Activated CD4-positive, alpha-beta T cell treated with anti-CD3 and anti-CD28 coated beads, Interleukin-2, amount 50 U/mL, for 16 hours (primary cell): ENCODE data around the gene PCBP3.

Experiments used
- DNase-seq: peaks from one replicate; pipeline ENCODE4 v3.0.0-alpha.2; 2020

Gene PCBP3

DNA sequence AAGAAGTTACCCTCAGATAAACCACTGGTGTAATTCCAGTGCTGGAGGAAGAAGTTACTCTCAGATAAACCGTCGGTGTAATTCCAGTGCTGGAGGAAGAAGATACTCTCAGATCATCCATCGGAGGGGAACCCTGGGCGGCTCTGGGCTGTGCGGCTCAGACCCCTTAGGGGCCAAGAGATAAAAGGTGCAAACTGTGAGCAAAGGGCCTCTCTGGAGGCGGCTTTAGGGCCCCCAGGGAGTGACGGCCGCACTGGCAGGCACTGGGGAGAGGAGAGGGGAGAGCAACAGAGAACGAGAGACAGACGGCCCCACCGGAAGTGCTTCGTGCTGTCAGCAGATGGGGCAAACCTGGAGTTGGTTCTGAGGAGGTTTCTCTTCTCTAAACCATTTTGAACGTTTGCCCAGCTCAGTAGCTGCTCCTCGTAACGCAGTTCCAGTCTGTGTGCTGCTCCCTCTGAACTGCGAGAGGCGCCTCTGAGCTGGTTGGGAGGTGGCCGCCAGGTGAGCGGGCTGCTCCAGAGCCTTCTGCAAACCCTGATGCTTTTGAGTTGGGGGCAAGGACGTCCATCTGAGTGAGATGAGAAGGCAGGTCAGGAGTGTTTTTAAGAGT lies 275.4 kb downstream of the PCBP3 start:
- DNase-seq: no peak

DNA sequence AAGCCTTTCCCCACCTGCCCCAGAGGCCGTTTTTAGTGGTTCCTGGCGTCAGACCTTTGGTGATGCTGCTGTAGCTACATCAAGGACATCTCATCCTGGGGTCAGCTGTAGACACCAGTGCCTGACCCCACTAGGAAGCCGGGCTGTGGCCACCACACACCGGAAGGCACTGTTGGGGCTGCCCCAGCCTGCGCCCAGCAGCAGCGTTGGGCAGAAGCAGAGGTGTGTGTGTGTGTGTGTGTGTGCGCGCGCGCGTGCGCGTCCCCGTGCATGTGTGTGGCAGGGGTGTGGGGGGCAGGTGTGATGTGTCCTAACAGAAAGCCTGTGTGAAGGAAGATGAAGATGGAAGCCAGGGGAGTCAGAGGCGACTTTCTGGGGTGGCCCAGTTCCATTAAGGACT lies 276.1 kb downstream of the PCBP3 start:
- no peak for DNase-seq

DNA sequence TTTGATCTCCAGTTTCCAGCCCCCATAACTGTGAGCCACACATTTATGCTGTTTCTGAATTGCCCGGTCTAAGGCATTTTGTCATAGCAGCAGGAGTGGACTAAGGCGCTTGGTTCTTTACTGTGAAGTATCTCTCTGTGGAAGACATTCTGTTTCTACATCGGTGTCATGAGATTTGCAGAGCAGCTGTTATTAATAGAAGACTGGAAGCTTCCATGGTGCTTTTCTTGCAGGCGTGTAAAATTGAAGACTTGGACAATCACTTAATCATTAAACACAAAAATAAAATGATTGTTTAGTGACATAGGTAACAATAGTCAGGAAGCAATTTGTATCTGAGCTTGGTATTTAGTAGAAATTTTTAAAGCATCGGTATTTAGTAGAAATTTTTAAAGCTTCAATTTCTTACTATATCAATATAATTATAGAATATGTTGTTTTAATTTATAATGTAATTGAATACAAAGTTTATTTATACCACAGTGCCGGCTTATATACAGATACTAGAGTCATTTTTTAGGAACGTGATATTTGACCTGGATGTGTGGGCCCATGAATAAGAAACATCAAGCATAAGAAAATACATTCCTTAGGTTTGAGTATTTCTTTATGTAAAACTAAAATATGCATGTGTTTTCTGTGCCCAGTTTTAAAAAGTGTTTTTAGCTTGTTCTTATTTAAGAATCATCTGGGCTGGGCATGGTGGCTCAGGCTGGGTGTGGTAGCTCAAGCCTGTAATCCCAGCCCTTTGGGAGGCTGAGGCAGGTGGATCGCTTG lies 277.5 kb downstream of the PCBP3 start:
- no peak for DNase-seq

DNA sequence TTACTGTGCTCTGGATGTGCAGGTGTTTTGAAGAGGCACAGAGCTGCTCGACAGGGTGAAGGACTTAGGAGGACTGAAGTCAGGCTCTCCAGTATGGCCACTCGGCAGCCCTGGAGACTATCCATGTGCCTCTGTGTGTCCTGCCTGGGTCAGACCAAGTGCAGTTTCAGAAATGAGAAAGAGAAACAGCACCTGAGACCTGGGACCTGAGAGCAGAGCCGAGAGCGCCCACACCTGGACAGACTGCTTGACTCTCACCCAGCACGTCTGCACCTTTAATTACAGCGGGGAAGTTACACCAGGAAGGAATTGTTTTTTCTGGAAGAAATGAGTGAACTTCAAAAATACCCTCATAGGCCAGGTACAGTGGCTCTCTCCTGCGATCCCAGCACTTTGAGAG lies 278.4 kb downstream of the PCBP3 start:
- DNase-seq: no peak

DNA sequence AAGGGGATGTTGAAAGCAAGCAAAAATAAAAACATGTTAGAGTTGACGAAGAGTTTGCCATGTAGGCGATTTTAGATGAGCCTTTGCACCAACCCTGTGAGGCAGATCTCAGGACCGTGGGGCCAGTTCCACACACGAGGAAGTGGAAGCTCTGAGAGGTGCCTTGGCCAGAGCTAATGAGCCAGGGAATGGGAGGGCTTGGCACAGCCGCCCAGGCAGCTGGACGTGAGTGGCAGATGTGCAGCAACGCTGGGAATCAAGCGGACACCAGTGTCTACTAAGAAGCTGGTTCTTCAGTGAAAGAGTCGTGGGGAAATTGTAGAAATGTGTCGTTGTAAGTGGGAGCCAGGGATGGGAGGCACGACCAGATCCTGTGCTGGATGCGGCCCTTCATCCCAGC lies 279.1 kb downstream of the PCBP3 start:
- DNase-seq: no peak

DNA sequence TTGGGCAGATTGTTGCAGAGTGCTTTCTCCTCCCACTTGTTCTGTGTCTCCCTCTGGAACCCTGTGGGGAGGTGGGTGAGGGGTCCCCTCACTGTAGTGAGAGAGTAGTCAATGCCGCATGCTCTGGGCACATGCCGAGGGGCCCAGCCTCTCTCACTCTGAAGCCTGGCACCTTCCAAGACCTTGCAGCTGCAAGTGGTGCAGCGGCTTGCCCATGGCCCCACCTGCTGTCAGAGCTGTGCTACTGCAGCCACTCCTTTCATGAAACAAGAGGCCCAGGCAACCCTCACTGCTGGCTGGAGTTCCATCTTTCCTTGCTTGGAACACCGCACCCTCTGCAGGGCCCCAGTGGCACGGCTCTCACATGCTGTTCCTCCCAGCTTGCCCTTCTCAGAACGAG lies 279.6 kb downstream of the PCBP3 start:
- DNase-seq: peak; percentile 14

DNA sequence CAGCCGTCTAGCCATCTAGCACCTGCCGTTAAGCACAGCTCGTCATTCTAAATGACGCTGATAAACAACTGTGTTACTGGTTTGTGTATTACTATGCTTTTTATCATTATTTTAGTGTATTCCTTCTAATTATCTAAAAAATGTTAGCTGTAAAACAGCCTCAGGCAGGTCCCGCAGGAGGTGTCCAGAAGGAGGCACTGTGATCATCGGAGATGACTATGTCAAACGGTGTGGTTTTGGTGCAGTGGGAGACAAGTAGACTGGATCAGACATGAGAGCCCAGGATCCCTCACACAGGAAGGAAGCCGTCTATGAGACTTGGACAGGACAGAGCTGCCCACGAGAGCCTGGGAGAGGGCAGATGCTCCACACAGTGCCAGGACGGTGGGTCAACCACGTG lies 282.8 kb downstream of the PCBP3 start:
- DNase-seq: no peak

DNA sequence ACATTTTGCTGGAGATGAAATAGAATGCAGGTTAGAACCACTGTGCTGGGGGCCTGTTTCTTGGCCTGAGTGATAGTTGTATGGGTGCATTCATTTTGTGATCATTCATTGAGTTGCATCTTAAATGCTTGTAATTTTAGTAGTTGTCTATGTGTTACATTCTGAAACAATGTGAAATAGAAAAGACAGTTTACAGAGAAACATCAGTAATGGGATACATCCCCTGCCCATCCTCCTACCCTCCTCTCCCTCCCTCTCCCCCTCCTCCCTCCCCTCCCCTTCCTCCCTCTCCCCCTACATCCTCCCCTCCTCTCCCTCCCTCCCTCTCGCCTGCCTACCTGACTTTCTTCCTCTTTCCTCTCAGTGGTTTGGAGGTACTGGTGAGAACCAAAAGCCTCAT lies 283.5 kb downstream of the PCBP3 start:
- no peak for DNase-seq

DNA sequence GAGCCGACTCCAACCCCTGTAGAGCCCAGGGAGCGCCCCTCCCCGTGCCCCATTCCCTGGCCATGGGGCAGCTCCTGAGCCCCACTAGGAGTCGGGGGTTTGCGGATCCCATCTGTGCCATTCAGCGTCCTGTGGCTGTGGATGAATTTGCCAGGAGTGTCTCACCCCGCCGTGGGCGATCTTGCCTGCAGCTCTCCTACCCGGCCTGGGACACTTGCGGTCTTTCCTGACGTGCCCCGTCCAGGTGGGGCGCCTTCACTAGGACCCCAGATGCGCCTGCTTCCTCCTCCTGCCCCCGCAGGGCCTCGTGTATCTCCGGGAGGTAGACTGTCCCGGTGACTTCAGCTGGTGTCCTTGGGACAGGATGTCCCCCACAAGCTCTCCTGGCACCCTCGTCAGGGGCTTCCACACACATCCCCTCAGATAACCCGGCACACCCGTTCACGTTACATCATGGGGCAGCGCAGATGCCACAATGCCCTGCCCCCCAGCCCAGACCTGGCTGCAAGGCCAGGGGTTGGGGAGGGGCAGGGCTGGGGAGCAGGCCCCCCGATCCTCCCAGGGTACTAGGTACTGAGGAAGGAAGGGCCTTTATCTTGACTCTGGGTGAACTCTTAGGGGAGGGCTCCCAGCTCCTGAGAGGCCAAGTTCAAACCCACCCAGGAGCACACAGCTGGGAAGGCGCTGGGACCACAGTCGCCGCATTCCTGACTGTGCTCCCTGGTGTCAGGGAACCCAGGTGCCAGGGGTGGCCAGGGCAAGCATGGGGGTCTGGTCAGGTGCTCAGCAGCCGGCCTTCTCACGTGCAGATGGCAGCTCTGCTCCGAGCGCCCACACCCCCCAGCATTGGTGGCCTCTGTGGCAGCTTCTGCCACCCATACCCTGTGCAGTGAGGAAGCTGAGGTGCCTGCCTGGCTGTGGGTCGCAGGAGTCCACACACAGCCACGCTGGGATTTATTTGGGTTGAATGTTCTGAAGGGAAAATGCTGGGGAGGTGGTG lies 284.6 kb downstream of the PCBP3 start:
- no peak for DNase-seq

DNA sequence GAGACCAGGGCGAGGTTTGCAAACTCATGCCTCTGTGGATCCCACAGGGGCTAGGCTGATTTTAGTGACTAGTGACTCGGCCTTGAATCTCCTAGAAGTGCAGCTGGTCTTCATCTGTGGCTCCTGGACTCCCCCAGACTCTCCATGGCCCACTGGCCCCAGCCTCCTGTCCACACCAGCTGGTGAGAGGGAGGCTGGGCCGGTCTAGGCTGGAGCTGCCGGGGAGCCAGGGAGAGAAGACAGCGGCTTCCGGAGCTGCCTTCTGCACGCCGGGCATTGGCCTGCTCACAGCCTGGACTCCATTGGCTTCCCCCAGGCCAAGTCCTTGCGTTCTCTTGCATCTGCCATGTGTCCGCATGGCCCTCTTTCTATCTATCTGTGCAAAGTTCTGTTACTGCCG lies 285.9 kb downstream of the PCBP3 start:
- DNase-seq: no peak

DNA sequence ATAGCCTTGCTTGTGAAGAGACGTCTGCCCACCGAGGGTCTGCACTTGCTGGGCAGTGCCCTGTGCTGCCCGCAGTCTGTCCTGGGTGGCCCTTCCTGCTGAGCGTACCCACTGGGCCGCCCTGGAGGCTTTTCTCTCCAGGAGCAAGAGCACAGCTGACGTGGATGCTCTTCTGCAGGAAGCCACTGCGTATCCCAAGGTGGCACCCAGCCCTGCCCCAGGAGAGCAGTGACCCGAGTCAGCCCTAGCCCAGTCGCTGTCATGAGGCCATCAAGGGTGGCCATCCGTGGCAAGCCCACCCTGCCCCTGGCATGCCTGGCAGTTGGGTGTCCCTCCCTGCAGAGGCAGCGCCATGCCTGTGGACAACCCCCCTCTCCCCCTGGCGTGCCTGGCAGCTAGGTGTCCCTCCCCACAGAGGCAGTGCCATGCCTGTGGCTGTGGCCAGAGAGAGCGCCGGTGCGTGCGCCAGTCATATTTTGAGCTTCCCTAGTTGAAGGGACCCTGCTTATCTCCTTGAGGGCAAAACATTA lies 286.8 kb downstream of the PCBP3 start:
- DNase-seq: no peak

DNA sequence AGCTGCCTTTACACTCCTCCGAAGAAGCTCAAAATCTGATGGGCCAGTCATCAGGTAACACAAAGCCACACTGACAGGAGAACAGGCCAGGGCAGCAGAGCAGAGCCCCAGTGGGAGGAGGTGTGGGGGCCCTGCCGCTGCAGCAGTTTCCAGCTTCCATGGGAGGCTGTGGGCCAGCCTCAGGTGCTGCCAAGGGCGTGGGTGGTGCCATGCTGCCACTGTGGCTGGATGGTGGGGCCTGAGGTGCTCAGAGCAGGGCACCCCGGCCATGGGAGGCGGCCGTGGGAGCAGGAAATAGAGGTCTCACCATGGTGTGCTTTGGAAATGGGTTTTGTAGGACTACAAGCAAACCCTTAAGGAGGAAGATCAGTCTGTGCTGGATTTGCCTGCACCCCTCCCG lies 287.3 kb downstream of the PCBP3 start:
- no peak for DNase-seq

DNA sequence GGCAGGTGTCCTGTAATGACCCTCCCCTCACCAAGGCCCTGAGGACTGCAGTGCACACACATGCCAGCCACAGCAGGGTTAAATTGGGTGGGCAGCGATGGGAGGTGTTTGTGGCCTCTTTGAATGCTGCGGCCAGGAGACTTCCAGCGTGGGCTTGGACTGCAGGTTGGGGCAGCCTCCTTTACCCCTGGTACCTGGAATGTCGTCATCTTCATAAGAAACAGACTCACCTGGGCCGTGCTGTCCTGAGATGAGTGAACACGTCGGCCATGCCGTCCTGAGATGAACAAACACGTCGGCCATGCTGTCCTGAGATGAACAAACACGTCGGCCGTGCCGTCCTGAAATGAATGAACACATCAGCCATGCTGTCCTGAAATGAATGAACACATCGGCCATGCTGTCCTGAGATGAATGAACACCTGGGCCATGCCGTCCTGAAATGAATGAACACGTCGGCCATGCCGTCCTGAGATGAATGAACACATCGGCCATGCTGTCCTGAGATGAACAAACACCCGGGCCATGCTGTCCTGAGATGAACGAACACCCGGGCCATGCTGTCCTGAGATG lies 288.0 kb downstream of the PCBP3 start:
- peak; percentile 36 for DNase-seq

DNA sequence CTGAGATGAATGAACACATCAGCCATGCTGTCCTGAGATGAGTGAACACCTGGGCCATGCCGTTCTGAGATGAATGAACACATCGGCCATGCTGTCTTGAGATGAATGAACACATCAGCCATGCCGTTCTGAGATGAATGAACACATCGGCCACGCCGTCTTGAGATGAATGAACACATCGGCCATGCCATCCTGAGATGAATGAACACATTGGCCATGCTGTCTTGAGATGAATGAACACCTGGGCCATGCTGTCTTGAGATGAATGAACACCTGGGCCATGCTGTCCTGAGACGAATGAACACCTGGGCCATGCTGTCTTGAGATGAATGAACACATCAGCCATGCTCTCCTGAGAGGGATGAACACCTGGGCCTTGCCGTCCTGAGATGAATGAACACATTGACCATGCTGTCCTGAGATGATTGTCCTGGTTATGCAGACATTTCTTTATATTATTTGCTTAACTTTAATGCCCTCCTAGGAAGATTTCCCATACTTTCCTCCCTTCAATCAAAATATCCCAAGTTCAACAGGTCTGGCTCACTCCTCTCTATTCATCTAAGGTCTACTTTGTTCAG lies 289.5 kb downstream of the PCBP3 start:
- peak; percentile 56 for DNase-seq

DNA sequence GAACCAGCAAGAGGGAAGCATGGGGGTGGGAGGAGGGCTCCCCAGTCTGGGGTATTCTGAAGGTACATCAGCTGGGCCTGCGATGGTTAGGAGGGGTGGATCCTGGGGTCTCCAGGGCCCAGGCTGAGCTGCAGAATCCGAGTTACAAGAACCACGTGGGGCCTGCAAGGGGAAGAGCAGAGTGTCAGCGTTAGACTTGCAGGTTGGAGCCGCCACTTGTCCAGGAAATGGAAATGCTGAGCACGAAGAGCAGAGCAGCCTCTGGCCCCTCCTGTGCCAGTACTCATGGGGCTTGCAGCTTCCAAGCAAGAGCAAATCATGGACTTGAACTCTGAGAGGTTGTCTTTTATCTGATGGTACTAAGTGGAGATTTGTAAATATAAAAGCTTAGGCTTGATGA lies 290.6 kb downstream of the PCBP3 start:
- DNase-seq: no peak

DNA sequence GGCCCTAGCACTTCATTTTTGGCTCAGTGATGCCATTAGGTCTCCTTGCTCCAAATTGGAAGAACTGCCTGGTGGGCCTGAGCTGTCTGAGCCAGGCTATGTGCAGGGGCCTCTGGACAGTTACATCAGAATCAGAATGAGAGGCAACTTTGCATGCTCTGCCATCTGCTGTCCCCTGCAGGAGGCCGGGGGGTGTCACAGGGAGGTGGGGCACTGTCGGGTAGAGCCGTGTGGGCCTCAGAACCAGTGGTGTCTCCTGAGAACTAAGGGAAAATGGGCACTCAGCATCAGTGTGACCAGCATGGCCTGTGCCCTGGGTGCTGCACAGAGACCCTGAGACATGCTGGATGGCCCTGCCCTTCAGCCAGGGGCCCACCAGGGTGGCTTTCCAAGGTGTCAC lies 291.0 kb downstream of the PCBP3 start:
- no peak for DNase-seq

DNA sequence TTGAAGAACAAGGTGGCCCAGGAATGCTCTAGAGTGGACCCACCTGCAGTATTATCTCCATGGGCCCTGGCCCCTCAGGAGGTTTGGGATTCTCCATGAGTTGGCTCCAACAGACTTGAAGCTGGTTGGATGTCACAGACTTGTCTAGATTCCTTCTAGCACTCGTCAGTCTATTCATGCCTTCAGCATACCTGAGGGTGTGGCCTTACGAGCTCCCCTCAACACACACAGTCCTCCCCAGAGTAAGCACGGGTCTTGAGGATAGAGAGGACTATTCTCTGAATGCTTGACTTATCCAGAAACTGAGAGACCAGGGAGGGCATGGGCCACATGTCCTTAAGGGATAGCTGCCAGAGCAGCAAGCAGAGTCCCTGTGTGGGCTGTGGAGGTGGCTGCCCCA lies 292.1 kb downstream of the PCBP3 start:
- DNase-seq: no peak

DNA sequence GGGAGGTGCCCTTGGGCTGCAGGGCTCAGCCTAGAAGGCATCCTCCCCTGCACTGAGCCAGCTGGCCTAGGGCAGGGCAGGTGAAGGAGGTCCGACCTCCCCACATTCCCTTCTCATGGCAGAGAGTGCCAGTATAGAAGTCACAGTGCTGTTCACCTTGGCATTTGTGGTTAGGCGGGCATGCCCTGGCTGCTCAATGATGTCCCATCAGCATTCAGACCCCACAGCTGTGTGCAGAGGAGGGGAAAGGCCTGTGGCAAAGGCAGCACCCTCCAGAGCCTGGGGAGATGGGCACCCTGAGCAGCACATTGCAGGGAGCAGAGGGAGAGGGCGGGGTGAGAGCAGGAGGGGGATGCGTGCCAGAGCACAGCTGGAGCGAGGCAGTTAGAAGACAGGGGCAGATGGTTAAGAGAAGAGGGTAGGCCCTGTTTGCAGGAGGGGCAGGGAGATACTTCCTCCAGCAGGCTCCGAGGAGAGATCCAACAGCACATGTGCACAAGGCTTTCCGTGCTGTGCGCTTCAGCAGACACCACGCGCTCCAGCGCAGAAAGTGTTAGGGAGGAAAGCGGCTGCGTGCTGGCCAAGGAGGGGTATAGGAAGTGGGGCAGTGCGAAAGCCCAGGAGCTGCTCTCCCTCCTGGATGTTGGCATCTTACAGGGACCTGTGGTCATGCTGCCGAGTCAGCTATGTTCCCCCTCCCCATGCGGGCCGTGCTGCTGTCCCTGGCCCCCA lies 294.4 kb downstream of the PCBP3 start:
- no peak for DNase-seq

DNA sequence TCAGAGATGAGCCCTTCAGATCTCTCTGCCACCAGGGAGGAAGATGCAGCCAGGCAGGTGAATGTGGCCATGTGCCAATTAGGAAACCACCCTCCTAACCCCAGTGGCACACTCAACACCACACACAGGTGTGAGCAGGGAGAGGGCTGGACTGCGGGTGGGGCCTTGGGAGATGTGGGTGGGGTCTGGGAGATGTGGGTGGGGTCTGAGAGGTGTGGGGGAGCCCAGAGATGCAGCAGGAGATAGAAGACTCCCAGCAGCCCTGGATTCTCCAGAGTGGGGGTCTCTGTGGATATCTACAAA lies 294.9 kb downstream of the PCBP3 start:
- no peak for DNase-seq

DNA sequence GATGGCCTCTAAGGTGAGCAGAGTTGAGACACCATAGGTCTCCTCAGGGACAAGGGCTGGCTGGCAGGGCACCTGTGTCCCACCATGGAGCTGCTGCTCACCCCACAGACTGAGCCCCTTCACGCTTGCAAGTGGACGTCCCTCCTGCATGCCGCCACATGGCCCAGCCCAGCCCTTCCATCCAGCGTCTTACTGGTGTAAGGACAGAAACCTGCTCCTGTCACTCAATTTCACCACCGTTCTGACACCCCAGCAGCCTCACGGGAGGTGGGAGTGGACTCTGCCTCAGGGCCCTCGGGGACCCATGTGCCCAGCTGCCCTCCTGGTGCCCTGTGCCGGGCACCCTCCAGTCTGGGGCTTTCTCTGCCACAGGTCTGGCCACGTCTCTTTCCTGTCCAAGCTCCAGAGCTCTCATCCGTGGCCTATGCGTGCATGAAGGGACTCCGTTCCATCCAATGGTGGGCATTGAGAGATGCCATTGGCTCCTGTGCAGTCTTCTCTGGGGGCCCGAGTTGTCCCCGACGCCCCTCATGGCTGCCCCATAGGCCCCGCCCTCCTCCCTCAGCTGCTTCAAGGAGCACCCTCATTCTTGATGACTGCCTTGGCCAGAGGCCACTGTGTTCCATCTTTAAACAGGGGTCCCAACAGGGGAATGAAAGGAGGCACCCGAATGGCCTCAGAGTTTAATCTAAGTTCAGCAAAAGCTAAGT lies 295.4 kb downstream of the PCBP3 start:
- DNase-seq: no peak

DNA sequence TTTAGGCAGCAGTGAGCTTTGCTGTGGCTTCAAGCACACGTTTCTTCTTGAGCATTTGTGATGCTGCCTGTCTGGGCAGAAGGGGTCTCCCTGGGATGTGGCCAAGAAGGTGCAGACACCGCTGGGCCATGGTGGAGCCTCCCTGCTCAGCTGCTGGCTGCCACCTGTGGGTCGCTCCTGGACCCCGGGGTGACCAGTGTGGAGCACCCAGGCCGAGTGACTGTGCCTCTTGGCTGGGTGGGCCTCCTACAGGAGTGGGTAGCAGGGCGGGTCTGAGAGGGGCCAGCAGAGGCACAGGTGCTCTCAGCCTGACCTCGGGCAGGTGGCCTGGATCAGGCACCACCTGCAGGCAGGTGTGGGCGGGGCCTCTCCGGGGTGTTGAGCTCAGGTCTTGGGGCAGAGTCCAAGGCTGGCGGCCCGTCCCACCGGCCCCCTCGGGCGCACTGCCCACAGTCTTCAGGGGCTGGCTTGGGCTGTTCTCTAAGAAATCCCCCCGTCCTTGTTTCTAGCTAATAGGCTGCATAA lies 296.1 kb downstream of the PCBP3 start:
- no peak for DNase-seq
